ENCODE data around the gene KIAA0040.

DNA sequence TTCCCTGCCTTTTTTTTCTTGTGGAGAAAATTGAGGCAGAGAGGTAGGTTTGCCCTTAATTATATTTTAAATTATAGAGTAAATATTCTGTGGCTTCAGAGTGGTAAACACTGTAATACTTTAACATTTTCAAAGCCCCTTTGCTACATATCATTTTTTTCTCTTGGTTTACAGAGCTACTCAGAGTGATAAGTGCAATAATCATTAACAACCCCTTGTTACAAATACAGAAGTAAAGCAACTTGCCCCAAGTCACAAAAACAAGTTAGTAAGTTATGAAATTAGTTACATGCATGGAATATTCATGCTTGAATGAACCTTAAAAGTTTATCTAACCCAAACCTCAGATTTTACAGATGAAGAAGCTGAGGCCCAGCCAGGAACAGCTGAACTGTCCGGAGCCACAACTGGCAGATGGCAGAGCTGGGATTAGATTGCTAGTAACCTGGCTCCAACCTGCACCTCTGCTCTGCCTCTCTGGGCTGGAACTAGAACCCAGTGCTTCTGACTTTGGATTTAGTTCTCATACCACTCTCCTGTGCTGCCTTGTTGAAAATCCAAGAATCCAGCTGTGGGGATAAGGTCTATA is 76.3 kb downstream of the KIAA0040 start:
- TF ChIP-seq SIN3A (IDR thresholded peaks at IDR 0.05; ENCODE audit: borderline replicate concordance, insufficient read depth, low read depth, low read length) = no peak
- TF ChIP-seq, protein P1, sequence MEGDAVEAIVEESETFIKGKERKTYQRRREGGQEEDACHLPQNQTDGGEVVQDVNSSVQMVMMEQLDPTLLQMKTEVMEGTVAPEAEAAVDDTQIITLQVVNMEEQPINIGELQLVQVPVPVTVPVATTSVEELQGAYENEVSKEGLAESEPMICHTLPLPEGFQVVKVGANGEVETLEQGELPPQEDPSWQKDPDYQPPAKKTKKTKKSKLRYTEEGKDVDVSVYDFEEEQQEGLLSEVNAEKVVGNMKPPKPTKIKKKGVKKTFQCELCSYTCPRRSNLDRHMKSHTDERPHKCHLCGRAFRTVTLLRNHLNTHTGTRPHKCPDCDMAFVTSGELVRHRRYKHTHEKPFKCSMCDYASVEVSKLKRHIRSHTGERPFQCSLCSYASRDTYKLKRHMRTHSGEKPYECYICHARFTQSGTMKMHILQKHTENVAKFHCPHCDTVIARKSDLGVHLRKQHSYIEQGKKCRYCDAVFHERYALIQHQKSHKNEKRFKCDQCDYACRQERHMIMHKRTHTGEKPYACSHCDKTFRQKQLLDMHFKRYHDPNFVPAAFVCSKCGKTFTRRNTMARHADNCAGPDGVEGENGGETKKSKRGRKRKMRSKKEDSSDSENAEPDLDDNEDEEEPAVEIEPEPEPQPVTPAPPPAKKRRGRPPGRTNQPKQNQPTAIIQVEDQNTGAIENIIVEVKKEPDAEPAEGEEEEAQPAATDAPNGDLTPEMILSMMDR (IDR thresholded peaks at IDR 0.05) = no peak
- TF ChIP-seq POLR2AphosphoS5 (IDR thresholded peaks at IDR 0.05; ENCODE audit: low read depth, low read length) = no peak
- TF ChIP-seq TCF7L2 (IDR thresholded peaks at IDR 0.05; ENCODE audit: low read depth, low read length) = no peak
- TF ChIP-seq, protein P2, sequence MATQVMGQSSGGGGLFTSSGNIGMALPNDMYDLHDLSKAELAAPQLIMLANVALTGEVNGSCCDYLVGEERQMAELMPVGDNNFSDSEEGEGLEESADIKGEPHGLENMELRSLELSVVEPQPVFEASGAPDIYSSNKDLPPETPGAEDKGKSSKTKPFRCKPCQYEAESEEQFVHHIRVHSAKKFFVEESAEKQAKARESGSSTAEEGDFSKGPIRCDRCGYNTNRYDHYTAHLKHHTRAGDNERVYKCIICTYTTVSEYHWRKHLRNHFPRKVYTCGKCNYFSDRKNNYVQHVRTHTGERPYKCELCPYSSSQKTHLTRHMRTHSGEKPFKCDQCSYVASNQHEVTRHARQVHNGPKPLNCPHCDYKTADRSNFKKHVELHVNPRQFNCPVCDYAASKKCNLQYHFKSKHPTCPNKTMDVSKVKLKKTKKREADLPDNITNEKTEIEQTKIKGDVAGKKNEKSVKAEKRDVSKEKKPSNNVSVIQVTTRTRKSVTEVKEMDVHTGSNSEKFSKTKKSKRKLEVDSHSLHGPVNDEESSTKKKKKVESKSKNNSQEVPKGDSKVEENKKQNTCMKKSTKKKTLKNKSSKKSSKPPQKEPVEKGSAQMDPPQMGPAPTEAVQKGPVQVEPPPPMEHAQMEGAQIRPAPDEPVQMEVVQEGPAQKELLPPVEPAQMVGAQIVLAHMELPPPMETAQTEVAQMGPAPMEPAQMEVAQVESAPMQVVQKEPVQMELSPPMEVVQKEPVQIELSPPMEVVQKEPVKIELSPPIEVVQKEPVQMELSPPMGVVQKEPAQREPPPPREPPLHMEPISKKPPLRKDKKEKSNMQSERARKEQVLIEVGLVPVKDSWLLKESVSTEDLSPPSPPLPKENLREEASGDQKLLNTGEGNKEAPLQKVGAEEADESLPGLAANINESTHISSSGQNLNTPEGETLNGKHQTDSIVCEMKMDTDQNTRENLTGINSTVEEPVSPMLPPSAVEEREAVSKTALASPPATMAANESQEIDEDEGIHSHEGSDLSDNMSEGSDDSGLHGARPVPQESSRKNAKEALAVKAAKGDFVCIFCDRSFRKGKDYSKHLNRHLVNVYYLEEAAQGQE (IDR thresholded peaks at IDR 0.05; ENCODE audit: insufficient read depth in 1 of 2, low read depth in 2 of 2, low read length in 1 of 2) = no peak

Measured in Panc1 (cell line).